IMR-90 (cell line): ENCODE measurements around the gene CDHR2. TPM values are rescaled to one million over a fixed set of nuclear protein-coding genes. Genes with fewer than 3 reads are reported as not detected.

Experiments used
- ATAC-seq: fragments of 200-7000 bp; cut with Tn5 transposase; 2 replicates; pipeline ENCODE4 v1.9.1; 2020; ENCODE audit warnings: low read depth, mild to moderate bottlenecking, moderate library complexity
- BruUV-seq: library from RNA; stranded (reverse); fragments of 400-500 nt; replicated peaks from 2 replicates; lab custom pipeline; 2021; lab: Mats Ljungman, UMichigan
- CTCF ChIA-PET: fragments of 300-600 bp; formaldehyde crosslinking; extraction: SDS; loops from one replicate; lab custom pipeline; 2021; ENCODE audit warnings: antibody characterized with exemption; lab: Yijun Ruan, JAX
- POLR2A ChIA-PET: fragments of 300-600 bp; sonication (Branson Sonifier 250); formaldehyde crosslinking; loops from one replicate; lab custom pipeline; 2022; ENCODE audit warnings: antibody characterized with exemption; ENCODE audit not compliant: unreplicated experiment; lab: Charles Lee
- DNase-seq: peaks from one replicate; pipeline ENCODE4 v3.0.0; 2013
- H2AFZ ChIP-seq: replicated peaks from 2 replicates; pipeline ENCODE3; 2013; ENCODE audit warnings: low read length, mild to moderate bottlenecking; ENCODE audit not compliant: poor library complexity
- H2AK5ac ChIP-seq: 2 replicates; pipeline ENCODE4 v1.6.1; 2013; ENCODE audit warnings: low read depth, low read length, inconsistent platforms
- H2AK9ac ChIP-seq: replicated peaks from 2 replicates; pipeline ENCODE3; 2013; ENCODE audit warnings: mild to moderate bottlenecking, low read depth, low read length, moderate library complexity; ENCODE audit not compliant: poor library complexity
- H2BK120ac ChIP-seq: 2 replicates; pipeline ENCODE4 v1.6.1; 2013; ENCODE audit warnings: low read depth, low read length, inconsistent platforms
- H2BK15ac ChIP-seq: 3 replicates; pipeline ENCODE4 v1.6.1; 2013; ENCODE audit warnings: low read depth, low read length, inconsistent platforms
- H2BK20ac ChIP-seq: 2 replicates; pipeline ENCODE4 v1.6.1; 2013; ENCODE audit warnings: low read depth, mild to moderate bottlenecking, inconsistent platforms, low read length, moderate library complexity
- H2BK5ac ChIP-seq: 2 replicates; pipeline ENCODE4 v1.6.1; 2013; ENCODE audit warnings: mild to moderate bottlenecking, low read depth, low read length, inconsistent platforms; ENCODE audit not compliant: poor library complexity, severe bottlenecking
- H3K14ac ChIP-seq: replicated peaks from 2 replicates; pipeline ENCODE4 v1.6.1; 2013; ENCODE audit warnings: low read depth, low read length, inconsistent platforms
- H3K18ac ChIP-seq: 2 replicates; pipeline ENCODE4 v1.6.1; 2013; ENCODE audit warnings: low read depth, low read length, control low read depth
- H3K23ac ChIP-seq: 2 replicates; pipeline ENCODE4 v1.6.1; 2013; ENCODE audit warnings: low read depth, low read length, inconsistent platforms
- H3K27ac ChIP-seq: 2 replicates; pipeline ENCODE4 v1.5.1; 2013; ENCODE audit warnings: mild to moderate bottlenecking, control low read depth, low read length; ENCODE audit not compliant: insufficient read depth
- H3K27me3 ChIP-seq: 2 replicates; pipeline ENCODE4 v1.6.1; 2013; ENCODE audit warnings: low read length; ENCODE audit not compliant: control insufficient read depth, insufficient read depth
- H3K36me3 ChIP-seq: 2 replicates; pipeline ENCODE4 v1.6.1; 2013; ENCODE audit warnings: low read length, mixed read lengths; ENCODE audit not compliant: control insufficient read depth, insufficient read depth
- H3K4ac ChIP-seq: 2 replicates; pipeline ENCODE4 v1.6.1; 2013; ENCODE audit warnings: low read depth, low read length, inconsistent platforms
- H3K4me1 ChIP-seq: 2 replicates; pipeline ENCODE4 v1.6.1; 2013; ENCODE audit warnings: low read length, mixed read lengths; ENCODE audit not compliant: control insufficient read depth, insufficient read depth
- H3K4me2 ChIP-seq: 2 replicates; pipeline ENCODE4 v1.6.1; 2013; ENCODE audit warnings: low read depth, mild to moderate bottlenecking, control low read depth, low read length, moderate library complexity
- H3K4me3 ChIP-seq: 2 replicates; pipeline ENCODE4 v1.5.1; 2013; ENCODE audit warnings: low read depth, mild to moderate bottlenecking, control low read depth, low read length, moderate library complexity; ENCODE audit not compliant: insufficient read depth
- H3K56ac ChIP-seq: 2 replicates; pipeline ENCODE4 v1.6.1; 2013; ENCODE audit warnings: low read length, inconsistent platforms; ENCODE audit not compliant: insufficient read depth; ENCODE audit errors: extremely low read depth
- H3K79me1 ChIP-seq, 2 experiments: 2 replicates each; pipeline ENCODE4 v1.6.1; 2013; ENCODE audit warnings: low read length in 2 of 2, inconsistent platforms in 1 of 2, low read depth in 1 of 2
- H3K9ac ChIP-seq: 2 replicates; pipeline ENCODE4 v1.6.1; 2013; ENCODE audit warnings: low read depth, low read length, control low read depth
- H3K9me1 ChIP-seq: 2 replicates; pipeline ENCODE4 v1.6.1; 2013; ENCODE audit warnings: low read length, inconsistent platforms; ENCODE audit not compliant: insufficient read depth
- H3K9me3 ChIP-seq: 2 replicates; pipeline ENCODE4 v1.6.1; 2013; ENCODE audit warnings: low read length; ENCODE audit not compliant: control insufficient read depth, insufficient read depth
- H4K20me1 ChIP-seq: 2 replicates; pipeline ENCODE4 v1.6.1; 2013; ENCODE audit warnings: low read length, inconsistent platforms; ENCODE audit not compliant: insufficient read depth
- H4K5ac ChIP-seq: 2 replicates; pipeline ENCODE4 v1.6.1; 2013; ENCODE audit warnings: mild to moderate bottlenecking, low read depth, low read length, control low read depth
- H4K8ac ChIP-seq, 2 experiments: 2 replicates each; pipeline ENCODE4 v1.6.1; 2013; ENCODE audit warnings: low read depth in 2 of 2, low read length in 2 of 2, control low read depth in 1 of 2, inconsistent platforms in 1 of 2
- H4K91ac ChIP-seq: 2 replicates; pipeline ENCODE4 v1.6.1; 2013; ENCODE audit warnings: low read depth, low read length, inconsistent platforms; ENCODE audit not compliant: insufficient read depth
- CEBPB ChIP-seq: IDR thresholded peaks from 2 replicates; pipeline ENCODE4 v1.6.1; 2012; ENCODE audit warnings: low read depth, low read length, improper control_type of control experiment
- WGBS, 2 experiments: methylation state at CpG; one replicate each; pipeline versions ENCODE4 v1.1.5 to v1.1.7; 2013; ENCODE audit warnings: missing lambda C conversion rate in 2 of 2; ENCODE audit not compliant: insufficient read length in 1 of 2; ENCODE audit errors: extremely low coverage in 2 of 2; 5-methylcytosine and 5-hydroxymethylcytosine counted together
- dilution Hi-C: fragments of 300-500 bp; cut with HindIII; formaldehyde crosslinking; loops from one replicate; pipeline ENCODE4 v1.14.3; 2018; ENCODE audit warnings: low sequenced_read_pairs; ENCODE audit not compliant: unreplicated experiment
- in situ Hi-C: fragments of 300-500 bp; cut with MboI; formaldehyde crosslinking; loops from 3 replicates; pipeline ENCODE4 v1.14.3; 2019; ENCODE audit warnings: low sequenced_read_pairs, inconsistent platforms, mixed read lengths
- intact Hi-C: fragments of 100-400 bp; cut with micrococcal nuclease; formaldehyde crosslinking; loops from 2 replicates; pipeline ENCODE4 v1.10.0; 2022
- polyA plus RNA-seq, 3 experiments: library from polyadenylated mRNA; depleted of rRNA; stranded (reverse); fragments of >200 nt; gene quantifications; 2 replicates each; pipeline ENCODE4 v1.2.3, GENCODE V29; 2012; ENCODE audit warnings: low replicate concordance in 1 of 3
- total RNA-seq: library from RNA; depleted of rRNA; stranded (reverse); fragments of >200 nt; gene quantifications from 2 replicates; pipeline ENCODE4 v1.2.3, GENCODE V29; 2012
- TF ChIP-seq, protein P1 (sequence below): conservative IDR thresholded peaks from 2 replicates; pipeline ENCODE4 v1.5.1; 2012; ENCODE audit warnings: mild to moderate bottlenecking, low read depth, low read length, improper control_type of control experiment
- TF ChIP-seq, protein P2 (sequence below): fragments of 150-350 bp; IDR thresholded peaks from 2 replicates; pipeline ENCODE4 v1.6.1; 2016; ENCODE audit warnings: low read depth, mild to moderate bottlenecking, low read length, moderate library complexity, borderline replicate concordance

CDHR2 gene
- total and polyA plus RNA-seq, 2 of the 4 experiments (the other 2 are of a cell fraction) = not detected

DNA sequence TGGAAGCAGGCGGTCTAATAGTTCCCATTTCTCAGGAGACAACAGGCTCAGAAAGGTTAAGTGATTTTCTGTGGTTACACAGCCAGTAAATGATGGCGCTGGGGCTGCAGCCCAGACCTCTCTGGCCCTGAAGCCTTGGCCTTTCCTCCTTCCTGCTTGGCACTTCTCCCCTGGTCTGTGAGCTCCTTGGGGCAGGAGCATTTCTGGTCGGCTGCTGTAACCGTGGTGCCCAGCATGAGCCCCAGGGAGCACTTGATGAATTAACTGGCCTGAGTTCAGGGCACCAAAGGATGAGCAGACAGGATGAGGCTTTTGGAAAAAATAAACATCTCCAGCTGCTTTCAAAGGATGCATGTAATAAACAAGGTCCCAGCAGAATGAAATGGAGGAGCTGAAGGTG is 30.2 kb downstream of the CDHR2 start:
- Histone ChIP-seq H3K4me2 (no peak overlapping the region; the same call in 1 of the 2 replicates), H3K4me3 (no peak overlapping the region), H3K27me3 (no peaks in the 10 kb centered on the region; the same call in 1 of the 2 replicates), H3K27ac (0 out of 2 replicates have a peak overlapping the region, but pooled peaks have one; percentile 7), H4K91ac (no peak overlapping the region), H3K23ac (no peak overlapping the region), H3K4ac (0 out of 2 replicates have a peak overlapping the region, but pooled peaks have one; percentile 24), H4K20me1 (no peaks in the 10 kb centered on the region), H2BK15ac (0 out of 3 replicates have a peak overlapping the region, but pooled peaks have one; percentile 55), H2BK5ac (no peak overlapping the region), H3K56ac (no peak overlapping the region), H4K8ac (peak overlapping the region in 1 of 2 experiments; percentile 35; a peak in 1 of 4 replicates), H3K4me1 (peaks cover 7% of the 10 kb centered on the region), H3K18ac (no peak overlapping the region), H2AK9ac (no peak overlapping the region), H3K9me3 (peaks cover 3% of the 10 kb centered on the region; the same call in 1 of the 2 replicates), H2BK20ac (0 out of 2 replicates have a peak overlapping the region, but pooled peaks have one; percentile 4), H2BK120ac (peak overlapping the region; percentile 27; the same call in 1 of the 2 replicates), H3K79me1 (no peaks in the 10 kb centered on the region; a peak in 1 of 4 replicates), H4K5ac (no peak overlapping the region), H3K14ac (no peak overlapping the region), H3K36me3 (no peaks in the 10 kb centered on the region), H2AK5ac (no peak overlapping the region), H3K9ac (no peak overlapping the region), H2AFZ (peak overlapping the region; percentile 48), H3K9me1 (peaks cover 9% of the 10 kb centered on the region; the same call in 1 of the 2 replicates)
- intact Hi-C loops (no loop called here), dilution Hi-C loops (no loop called here), in situ Hi-C loops (loop anchor here (10.0 kb wide), 1 partner anchor 45 kb away; no protein-coding TSS in a partner anchor)
- BruUV-seq = no TSS peak
- peak; percentile 29 for DNase-seq
- 88% methylated on average over 1 of the region's 4 CpGs; no CpG with 5 or more reads in 1 of the 2 experiments for WGBS, 2 experiments
- ChIA-PET CTCF (interaction anchor here (0.9 to 1.6 kb wide), 3 partner anchors 42 to 81 kb away, joined by 4 read pairs; partner anchors contain the start of gene TSPAN17), POLR2A (no interaction called here)
- ATAC-seq = peak; percentile 80
- no peak for TF ChIP-seq CEBPB
- TF ChIP-seq, protein P1, sequence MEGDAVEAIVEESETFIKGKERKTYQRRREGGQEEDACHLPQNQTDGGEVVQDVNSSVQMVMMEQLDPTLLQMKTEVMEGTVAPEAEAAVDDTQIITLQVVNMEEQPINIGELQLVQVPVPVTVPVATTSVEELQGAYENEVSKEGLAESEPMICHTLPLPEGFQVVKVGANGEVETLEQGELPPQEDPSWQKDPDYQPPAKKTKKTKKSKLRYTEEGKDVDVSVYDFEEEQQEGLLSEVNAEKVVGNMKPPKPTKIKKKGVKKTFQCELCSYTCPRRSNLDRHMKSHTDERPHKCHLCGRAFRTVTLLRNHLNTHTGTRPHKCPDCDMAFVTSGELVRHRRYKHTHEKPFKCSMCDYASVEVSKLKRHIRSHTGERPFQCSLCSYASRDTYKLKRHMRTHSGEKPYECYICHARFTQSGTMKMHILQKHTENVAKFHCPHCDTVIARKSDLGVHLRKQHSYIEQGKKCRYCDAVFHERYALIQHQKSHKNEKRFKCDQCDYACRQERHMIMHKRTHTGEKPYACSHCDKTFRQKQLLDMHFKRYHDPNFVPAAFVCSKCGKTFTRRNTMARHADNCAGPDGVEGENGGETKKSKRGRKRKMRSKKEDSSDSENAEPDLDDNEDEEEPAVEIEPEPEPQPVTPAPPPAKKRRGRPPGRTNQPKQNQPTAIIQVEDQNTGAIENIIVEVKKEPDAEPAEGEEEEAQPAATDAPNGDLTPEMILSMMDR = no peak
- TF ChIP-seq, protein P2, sequence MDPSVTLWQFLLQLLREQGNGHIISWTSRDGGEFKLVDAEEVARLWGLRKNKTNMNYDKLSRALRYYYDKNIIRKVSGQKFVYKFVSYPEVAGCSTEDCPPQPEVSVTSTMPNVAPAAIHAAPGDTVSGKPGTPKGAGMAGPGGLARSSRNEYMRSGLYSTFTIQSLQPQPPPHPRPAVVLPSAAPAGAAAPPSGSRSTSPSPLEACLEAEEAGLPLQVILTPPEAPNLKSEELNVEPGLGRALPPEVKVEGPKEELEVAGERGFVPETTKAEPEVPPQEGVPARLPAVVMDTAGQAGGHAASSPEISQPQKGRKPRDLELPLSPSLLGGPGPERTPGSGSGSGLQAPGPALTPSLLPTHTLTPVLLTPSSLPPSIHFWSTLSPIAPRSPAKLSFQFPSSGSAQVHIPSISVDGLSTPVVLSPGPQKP = no peak
